Measurements from ENCODE around the gene PARP9. TPM values are rescaled to one million over a fixed set of nuclear protein-coding genes. Genes with fewer than 3 reads are reported as not detected.

PARP9 gene
- polyA plus RNA-seq (2013, experiment 1 of 4), result 1.6 TPM
- 1.3 TPM for polyA plus RNA-seq (2013, experiment 2 of 4)
- 1.2 TPM for polyA plus RNA-seq (2013, experiment 3 of 4)
- polyA plus RNA-seq (2013, experiment 4 of 4), result 1.4 TPM

DNA sequence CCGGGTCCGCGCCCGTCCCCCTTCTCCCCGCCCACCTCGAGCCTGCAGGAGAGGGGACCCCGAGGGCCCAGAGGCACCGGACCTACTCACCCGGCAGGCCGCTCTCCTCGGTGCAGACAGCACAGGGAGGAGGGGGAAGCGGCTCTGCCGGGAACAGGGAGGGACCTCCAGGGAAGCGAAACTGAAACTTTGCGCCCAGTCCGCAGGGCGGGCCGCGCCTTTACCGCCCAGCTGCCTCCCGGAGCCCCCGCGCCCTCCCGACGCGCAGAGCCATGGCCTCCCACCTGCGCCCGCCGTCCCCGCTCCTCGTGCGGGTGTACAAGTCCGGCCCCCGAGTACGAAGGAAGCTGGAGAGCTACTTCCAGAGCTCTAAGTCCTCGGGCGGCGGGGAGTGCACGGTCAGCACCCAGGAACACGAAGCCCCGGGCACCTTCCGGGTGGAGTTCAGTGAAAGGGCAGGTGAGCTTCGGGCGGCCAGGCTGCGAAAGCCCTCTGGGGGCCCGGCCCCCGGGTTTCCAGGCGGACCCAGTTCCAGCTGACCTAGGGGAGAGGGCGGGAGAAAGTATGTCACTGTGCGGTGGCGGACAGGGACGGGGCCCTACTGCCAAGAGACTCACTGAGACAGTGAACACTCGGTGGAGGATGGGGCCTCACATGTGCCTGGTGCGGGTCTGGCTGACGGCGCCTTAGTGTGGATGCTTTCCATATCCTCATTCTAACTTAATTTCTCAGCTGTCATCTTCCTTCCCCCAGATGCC is at the start of gene PARP9, which contains the start of gene DTX3L:
TSS of gene PARP9 (minus strand) at position 146 of the 758 bp plus-strand sequence. CDS start 4,680 bp downstream, outside the sequence.
TSS of gene DTX3L (plus strand) at position 184 of the 758 bp plus-strand sequence. CDS start at position 273, 89 bp downstream.
- peaks cover 18% of the 10 kb centered on the region for H3K27me3 ChIP-seq (ENCODE audit: control insufficient read depth, insufficient read depth, low read length, poor library complexity, severe bottlenecking)
- H3K36me3 ChIP-seq (ENCODE audit: control insufficient read depth, insufficient read depth, low read length), result no peaks in the 10 kb centered on the region
- H3K4me3 ChIP-seq (ENCODE audit: insufficient read depth, low read depth, low read length), result peak within 1 kb of the TSS; percentile 59
- no peaks in the 10 kb centered on the region for H3K9me3 ChIP-seq (ENCODE audit: control insufficient read depth, low read length)
- H3K27ac ChIP-seq (ENCODE audit: insufficient read depth, low read depth, low read length, poor library complexity, severe bottlenecking), result no peak within 1 kb of the TSS
- 2% methylated on average over 56 of the region's 56 CpGs for WGBS, 2 experiments
- peaks cover 5% of the 10 kb centered on the region for H3K4me1 ChIP-seq (ENCODE audit: control insufficient read depth, insufficient read depth, low read length)

DNA sequence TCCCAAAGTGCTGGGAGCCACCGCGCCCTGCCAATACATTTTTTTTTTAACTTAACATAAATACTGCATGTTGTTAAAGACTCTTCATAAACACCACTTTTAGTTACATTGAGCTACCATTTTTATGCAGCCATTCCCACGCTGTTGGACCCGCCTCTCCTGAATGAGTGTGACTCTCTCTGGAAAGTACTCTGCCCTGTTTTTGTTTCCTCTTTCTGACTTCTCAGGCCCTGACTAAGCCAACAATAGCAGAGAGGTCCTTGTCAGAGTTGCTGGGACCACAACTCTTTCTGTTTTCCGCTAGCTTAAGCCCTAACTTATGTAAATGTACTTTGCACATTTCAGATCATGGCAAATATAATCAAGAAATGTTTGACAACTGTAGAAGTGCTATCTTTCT is 48.6 kb upstream of the PARP9 start:
- Histone ChIP-seq H3K36me3 (ENCODE audit: control insufficient read depth, insufficient read depth, low read length) (no peaks in the 10 kb centered on the region), H3K27me3 (ENCODE audit: control insufficient read depth, insufficient read depth, low read length, poor library complexity, severe bottlenecking) (no peaks in the 10 kb centered on the region), H3K9me3 (ENCODE audit: control insufficient read depth, low read length) (no peaks in the 10 kb centered on the region), H3K4me1 (ENCODE audit: control insufficient read depth, insufficient read depth, low read length) (peaks cover 9% of the 10 kb centered on the region), H3K4me3 (ENCODE audit: insufficient read depth, low read depth, low read length) (no peak overlapping the region), H3K27ac (ENCODE audit: insufficient read depth, low read depth, low read length, poor library complexity, severe bottlenecking) (no peak overlapping the region)
- 92% methylated on average over 5 of the region's 5 CpGs for WGBS, 2 experiments

DNA sequence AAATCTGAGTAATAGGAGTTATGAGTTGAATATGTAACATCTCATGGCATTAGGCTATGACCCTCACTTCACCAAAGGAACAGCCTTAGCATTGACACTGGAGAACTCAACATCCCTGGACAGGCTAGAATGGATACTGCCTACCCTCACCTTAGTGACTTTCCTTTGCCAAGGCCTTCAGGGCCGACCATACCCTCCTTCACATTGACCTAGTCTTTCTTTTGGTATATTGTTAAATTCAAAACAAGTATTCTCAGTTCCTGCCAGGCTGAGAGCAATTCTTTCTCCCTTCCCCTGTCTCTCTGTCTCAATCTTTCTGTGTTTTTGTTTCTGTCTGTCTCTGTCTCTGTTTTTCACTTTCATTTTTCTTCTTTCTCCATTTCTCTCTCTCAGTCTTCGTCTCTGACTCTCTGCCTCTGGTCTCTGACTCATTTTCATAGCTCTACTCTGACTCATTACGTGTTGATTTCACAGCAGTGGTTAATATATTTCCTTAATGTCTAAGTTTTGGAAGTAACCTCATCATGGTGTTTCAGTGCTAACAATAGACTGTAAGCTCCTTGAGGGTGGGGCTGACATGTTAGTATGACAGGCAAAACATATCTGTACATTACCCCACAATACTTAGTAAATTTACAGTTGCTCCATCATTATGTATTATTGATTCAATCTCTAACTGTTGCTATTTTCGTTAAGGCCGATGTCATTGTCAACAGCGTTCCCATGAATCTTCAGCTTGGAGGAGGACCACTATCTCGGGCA is 45.9 kb upstream of the PARP9 start:
- H3K4me3 ChIP-seq (ENCODE audit: insufficient read depth, low read depth, low read length), result no peak overlapping the region
- H3K9me3 ChIP-seq (ENCODE audit: control insufficient read depth, low read length), result no peaks in the 10 kb centered on the region
- H3K27ac ChIP-seq (ENCODE audit: insufficient read depth, low read depth, low read length, poor library complexity, severe bottlenecking), result no peak overlapping the region
- H3K4me1 ChIP-seq (ENCODE audit: control insufficient read depth, insufficient read depth, low read length), result no peaks in the 10 kb centered on the region
- 94 to 96% methylated on average over 7 of the region's 7 CpGs for WGBS, 2 experiments
- H3K36me3 ChIP-seq (ENCODE audit: control insufficient read depth, insufficient read depth, low read length), result no peaks in the 10 kb centered on the region
- no peaks in the 10 kb centered on the region for H3K27me3 ChIP-seq (ENCODE audit: control insufficient read depth, insufficient read depth, low read length, poor library complexity, severe bottlenecking)

DNA sequence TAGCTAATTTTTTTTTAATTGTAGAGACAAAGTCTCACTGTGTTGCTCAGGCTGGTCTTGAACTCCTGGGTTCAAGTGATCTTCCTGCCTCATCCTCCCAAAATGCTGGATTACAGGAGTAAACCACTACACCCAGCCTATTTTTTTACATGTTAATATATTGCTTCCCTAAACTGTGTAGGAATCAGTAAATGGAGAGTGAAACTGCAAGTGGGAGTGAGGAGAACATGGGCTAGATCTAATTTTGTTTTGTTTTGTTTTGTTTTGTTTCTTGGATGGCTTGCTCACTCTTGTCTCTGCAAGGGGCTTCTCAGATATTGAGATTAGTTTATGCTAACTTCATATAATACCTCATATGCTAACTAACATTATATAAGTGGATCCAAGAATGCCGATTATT is 44.8 kb upstream of the PARP9 start:
- Histone ChIP-seq H3K27me3 (ENCODE audit: control insufficient read depth, insufficient read depth, low read length, poor library complexity, severe bottlenecking) (no peaks in the 10 kb centered on the region), H3K4me1 (ENCODE audit: control insufficient read depth, insufficient read depth, low read length) (no peaks in the 10 kb centered on the region), H3K9me3 (ENCODE audit: control insufficient read depth, low read length) (no peaks in the 10 kb centered on the region), H3K36me3 (ENCODE audit: control insufficient read depth, insufficient read depth, low read length) (no peaks in the 10 kb centered on the region), H3K27ac (ENCODE audit: insufficient read depth, low read depth, low read length, poor library complexity, severe bottlenecking) (no peak overlapping the region), H3K4me3 (ENCODE audit: insufficient read depth, low read depth, low read length) (no peak overlapping the region)
- WGBS, 2 experiments, result 100% methylated on average over 1 of the region's 1 CpG; no CpG with 5 or more reads in 1 of the 2 experiments

DNA sequence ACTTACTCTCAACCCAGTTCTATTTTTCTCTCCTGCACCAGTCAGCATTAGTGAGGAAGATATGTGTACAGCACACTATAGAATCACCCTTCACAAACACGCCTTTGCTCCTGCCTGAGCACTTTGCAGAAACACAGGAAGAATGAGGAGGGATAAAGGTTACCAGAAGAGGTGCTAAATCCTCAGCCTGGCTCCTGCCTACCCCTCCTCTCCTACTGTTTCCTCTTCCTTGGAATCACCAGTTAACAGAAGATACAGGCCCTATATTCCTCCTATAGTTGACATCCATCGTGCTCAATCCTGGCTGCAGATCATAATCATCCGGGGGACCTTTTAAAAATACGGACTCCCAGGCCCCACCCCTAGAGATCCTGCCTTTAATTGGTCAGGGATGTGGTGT is 42.2 kb upstream of the PARP9 start:
- Histone ChIP-seq H3K4me1 (ENCODE audit: control insufficient read depth, insufficient read depth, low read length) (no peaks in the 10 kb centered on the region), H3K36me3 (ENCODE audit: control insufficient read depth, insufficient read depth, low read length) (no peaks in the 10 kb centered on the region), H3K4me3 (ENCODE audit: insufficient read depth, low read depth, low read length) (no peak overlapping the region), H3K9me3 (ENCODE audit: control insufficient read depth, low read length) (no peaks in the 10 kb centered on the region), H3K27me3 (ENCODE audit: control insufficient read depth, insufficient read depth, low read length, poor library complexity, severe bottlenecking) (no peaks in the 10 kb centered on the region), H3K27ac (ENCODE audit: insufficient read depth, low read depth, low read length, poor library complexity, severe bottlenecking) (no peak overlapping the region)
- 89 to 93% methylated on average over 4 of the region's 4 CpGs for WGBS, 2 experiments

DNA sequence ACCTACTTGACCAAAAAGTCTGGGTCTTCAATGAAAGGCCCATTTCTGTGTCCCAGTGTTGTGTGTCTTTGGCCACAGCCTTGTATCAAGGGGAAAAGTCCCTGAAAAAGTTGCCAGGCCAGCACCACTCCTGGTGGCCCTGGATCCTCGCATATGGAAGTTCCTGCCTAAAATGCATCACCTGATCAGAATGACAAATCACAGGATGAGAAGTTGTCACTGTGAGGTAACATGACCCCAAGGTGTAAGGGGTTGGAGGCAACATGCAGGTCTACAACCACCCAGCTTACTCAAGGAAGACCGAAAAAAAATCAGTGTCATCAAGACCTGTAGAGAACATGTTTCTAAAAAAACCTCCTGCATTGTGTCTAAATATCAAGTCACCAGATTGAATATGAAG is 39.0 kb upstream of the PARP9 start:
- WGBS, 2 experiments, result 81 to 91% methylated on average over 2 of the region's 2 CpGs
- Histone ChIP-seq H3K27me3 (ENCODE audit: control insufficient read depth, insufficient read depth, low read length, poor library complexity, severe bottlenecking) (no peaks in the 10 kb centered on the region), H3K27ac (ENCODE audit: insufficient read depth, low read depth, low read length, poor library complexity, severe bottlenecking) (no peak overlapping the region), H3K4me3 (ENCODE audit: insufficient read depth, low read depth, low read length) (no peak overlapping the region), H3K9me3 (ENCODE audit: control insufficient read depth, low read length) (no peaks in the 10 kb centered on the region), H3K36me3 (ENCODE audit: control insufficient read depth, insufficient read depth, low read length) (no peaks in the 10 kb centered on the region), H3K4me1 (ENCODE audit: control insufficient read depth, insufficient read depth, low read length) (no peaks in the 10 kb centered on the region)

DNA sequence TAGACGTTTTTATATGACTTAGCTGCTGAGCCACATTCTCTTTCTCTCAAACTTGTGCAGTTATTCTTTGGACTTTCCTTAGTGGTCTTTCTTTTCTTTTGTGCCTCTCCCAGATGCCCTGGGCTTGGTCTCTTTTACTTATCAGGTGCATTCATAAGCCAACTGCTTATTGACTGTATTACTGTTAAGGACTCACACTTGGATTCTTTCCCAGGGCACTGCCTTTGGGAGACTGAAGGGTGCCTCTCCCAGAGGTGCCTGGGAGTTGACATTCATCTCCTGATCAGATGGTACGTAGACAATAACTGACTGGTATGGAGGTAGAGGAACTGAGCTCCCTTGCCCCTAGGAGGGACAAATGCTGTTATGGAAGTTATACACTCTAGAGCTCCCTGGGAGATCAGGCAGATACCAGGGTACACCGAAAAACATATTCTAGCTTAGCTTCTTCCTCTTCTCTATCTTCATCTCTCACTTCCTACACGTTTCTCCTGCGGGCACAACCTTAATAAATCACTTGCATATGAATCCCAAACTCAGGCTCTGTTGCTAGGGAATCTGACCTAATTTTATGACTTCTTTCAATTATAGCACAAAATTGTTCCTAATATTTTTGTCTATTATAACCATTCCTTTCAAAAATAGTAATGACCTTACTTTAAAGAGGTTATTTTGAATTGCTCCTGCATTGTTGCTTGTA is 38.1 kb upstream of the PARP9 start:
- Histone ChIP-seq H3K36me3 (ENCODE audit: control insufficient read depth, insufficient read depth, low read length) (no peaks in the 10 kb centered on the region), H3K4me3 (ENCODE audit: insufficient read depth, low read depth, low read length) (no peak overlapping the region), H3K4me1 (ENCODE audit: control insufficient read depth, insufficient read depth, low read length) (no peaks in the 10 kb centered on the region), H3K27ac (ENCODE audit: insufficient read depth, low read depth, low read length, poor library complexity, severe bottlenecking) (no peak overlapping the region), H3K27me3 (ENCODE audit: control insufficient read depth, insufficient read depth, low read length, poor library complexity, severe bottlenecking) (no peaks in the 10 kb centered on the region), H3K9me3 (ENCODE audit: control insufficient read depth, low read length) (no peaks in the 10 kb centered on the region)
- WGBS, 2 experiments, result 90 to 96% methylated on average over 5 of the region's 5 CpGs

DNA sequence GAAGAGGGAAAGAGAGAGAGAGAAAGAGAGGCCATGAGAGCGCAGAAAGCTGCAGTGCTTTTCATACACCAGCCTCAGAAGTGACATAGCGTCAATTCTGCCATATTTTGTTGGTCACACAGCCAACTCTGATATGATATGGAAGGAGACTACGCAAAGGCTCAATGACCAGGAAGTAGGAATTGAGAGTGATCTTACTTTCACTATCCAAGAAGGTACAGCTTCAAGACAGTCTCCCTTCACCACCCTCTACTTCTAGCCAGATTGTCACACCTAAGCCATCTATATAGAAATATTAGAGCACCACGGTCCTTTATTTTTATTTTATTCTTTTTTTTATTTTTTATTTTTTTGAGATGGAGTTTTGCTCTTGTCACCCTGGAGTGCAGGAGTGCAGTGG is 34.5 kb upstream of the PARP9 start:
- Histone ChIP-seq H3K4me3 (ENCODE audit: insufficient read depth, low read depth, low read length) (no peak overlapping the region), H3K4me1 (ENCODE audit: control insufficient read depth, insufficient read depth, low read length) (no peaks in the 10 kb centered on the region), H3K27ac (ENCODE audit: insufficient read depth, low read depth, low read length, poor library complexity, severe bottlenecking) (no peak overlapping the region), H3K27me3 (ENCODE audit: control insufficient read depth, insufficient read depth, low read length, poor library complexity, severe bottlenecking) (no peaks in the 10 kb centered on the region), H3K9me3 (ENCODE audit: control insufficient read depth, low read length) (no peaks in the 10 kb centered on the region), H3K36me3 (ENCODE audit: control insufficient read depth, insufficient read depth, low read length) (no peaks in the 10 kb centered on the region)
- 95 to 98% methylated on average over 3 of the region's 4 CpGs for WGBS, 2 experiments

DNA sequence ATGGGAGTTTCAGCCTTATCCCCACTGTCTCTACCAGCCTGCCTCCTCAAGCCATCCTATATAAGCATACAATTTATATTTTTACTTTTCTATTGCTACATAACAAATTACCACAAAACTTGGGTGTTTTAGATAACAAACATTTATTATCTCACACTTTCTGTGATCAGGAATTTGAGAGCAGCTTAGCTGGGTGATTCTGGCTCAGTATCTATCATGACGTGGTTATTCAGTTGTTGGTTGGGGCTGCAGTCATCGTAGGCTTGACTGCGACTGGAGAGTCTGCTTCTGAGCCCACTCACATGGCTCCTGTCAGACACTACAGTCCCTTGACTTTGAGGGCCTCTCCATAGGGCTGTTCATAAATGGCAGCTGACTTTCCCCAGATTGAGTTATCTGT is 34.1 kb upstream of the PARP9 start:
- H3K27ac ChIP-seq (ENCODE audit: insufficient read depth, low read depth, low read length, poor library complexity, severe bottlenecking), result no peak overlapping the region
- 92 to 95% methylated on average over 3 of the region's 3 CpGs for WGBS, 2 experiments
- H3K9me3 ChIP-seq (ENCODE audit: control insufficient read depth, low read length), result no peaks in the 10 kb centered on the region
- no peaks in the 10 kb centered on the region for H3K36me3 ChIP-seq (ENCODE audit: control insufficient read depth, insufficient read depth, low read length)
- H3K4me3 ChIP-seq (ENCODE audit: insufficient read depth, low read depth, low read length), result no peak overlapping the region
- no peaks in the 10 kb centered on the region for H3K4me1 ChIP-seq (ENCODE audit: control insufficient read depth, insufficient read depth, low read length)
- no peaks in the 10 kb centered on the region for H3K27me3 ChIP-seq (ENCODE audit: control insufficient read depth, insufficient read depth, low read length, poor library complexity, severe bottlenecking)

DNA sequence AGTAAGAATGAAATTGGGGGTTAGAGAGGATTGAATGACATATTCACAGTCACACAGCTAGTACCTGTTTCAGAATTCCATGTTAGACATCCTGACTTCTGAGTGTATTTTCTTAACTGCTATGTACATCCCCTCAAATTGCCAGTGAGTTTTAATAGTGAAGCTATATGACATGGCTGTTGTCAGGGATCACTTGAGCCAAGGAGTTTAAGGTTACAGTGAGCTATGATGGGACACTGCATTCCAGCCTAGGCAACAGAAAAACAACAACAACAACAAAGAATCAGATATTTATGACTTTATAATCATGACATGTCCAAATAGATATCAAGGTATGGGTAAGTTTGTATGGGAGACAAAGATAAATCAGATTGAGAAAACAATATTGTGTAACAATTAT is 29.9 kb upstream of the PARP9 start:
- Histone ChIP-seq H3K4me3 (ENCODE audit: insufficient read depth, low read depth, low read length) (no peak overlapping the region), H3K36me3 (ENCODE audit: control insufficient read depth, insufficient read depth, low read length) (no peaks in the 10 kb centered on the region), H3K9me3 (ENCODE audit: control insufficient read depth, low read length) (no peaks in the 10 kb centered on the region), H3K27ac (ENCODE audit: insufficient read depth, low read depth, low read length, poor library complexity, severe bottlenecking) (no peak overlapping the region), H3K27me3 (ENCODE audit: control insufficient read depth, insufficient read depth, low read length, poor library complexity, severe bottlenecking) (no peaks in the 10 kb centered on the region), H3K4me1 (ENCODE audit: control insufficient read depth, insufficient read depth, low read length) (no peaks in the 10 kb centered on the region)

All from ectodermal cell (in vitro differentiated cells).